C4-2B (cell line): ENCODE data around the gene WDR82.

Experiments used
- CTCF ChIP-seq: fragments of 450-650 bp; conservative IDR thresholded peaks from 2 replicates; pipeline ENCODE4 v1.5.1; 2017; ENCODE audit warnings: mild to moderate bottlenecking
- ZFX ChIP-seq: fragments of 450-650 bp; IDR thresholded peaks from 2 replicates; pipeline ENCODE4 v1.6.1; 2017

- TF ChIP-seq CTCF: no peak
- no peak for TF ChIP-seq ZFX
Measured at GRCh38 chr3:52257911-52258310, 20.5 kb downstream of the WDR82 start.
